NCI-H460 (cell line): ENCODE results near the gene KANK3. TPM values are rescaled to one million over a fixed set of nuclear protein-coding genes. Genes with fewer than 3 reads are reported as not detected.
"Not testable (repeated sequence)": the region's sequence is repeated elsewhere in the genome, so short reads cannot be mapped to it uniquely, and the experiment has no call there.

Source experiments
- DNase-seq: peaks from one replicate; pipeline ENCODE4 v3.0.0-alpha.2; 2016; ENCODE audit warnings: low read depth; ENCODE audit errors: extremely low read depth
- polyA plus RNA-seq: library from polyadenylated mRNA; depleted of rRNA; stranded (reverse); fragments of >200 nt; gene quantifications from 2 replicates; pipeline ENCODE4 v1.2.3, GENCODE V29; 2014; cell fraction: nucleus; rRNA removed
- total RNA-seq: library from RNA; depleted of rRNA; stranded (reverse); fragments of >200 nt; shearing (Covaris generic); gene quantifications from 2 replicates; pipeline ENCODE4 v1.2.3, GENCODE V29; 2014; rRNA removed

Gene KANK3
- total RNA-seq, result 1.6 and 1.8 TPM in 2 replicates
- 0.49 and 1.1 TPM in 2 replicates for polyA plus RNA-seq

- peak; percentile 94 for DNase-seq
These were observed at the start of gene KANK3 for GRCh38 chr19:8342684-8343482. Gene KANK3, minus strand, starts transcription at chr19:8343262. Its CDS starts 5,434 bp downstream, at chr19:8337828.

- DNase-seq, result no peak
These were observed 49.0 kb upstream of the KANK3 start for GRCh38 chr19:8392017-8392591.

GRCh38 chr19:8391198-8392016 is 48.3 kb upstream of the KANK3 start:
- no peak for DNase-seq

GRCh38 chr19:8390617-8390981 is 47.5 kb upstream of the KANK3 start:
- peak; percentile 90 for DNase-seq

- peak; percentile 98 for DNase-seq
These were observed 47.0 kb upstream of the KANK3 start, which contains the start of gene RAB11B for GRCh38 chr19:8389891-8390616. Gene RAB11B, plus strand, starts transcription at chr19:8390360. Its CDS starts 57 bp downstream, at chr19:8390417.

- no peak for DNase-seq
These were observed 45.5 kb upstream of the KANK3 start for GRCh38 chr19:8388612-8388958.

- no peak for DNase-seq
These were observed 44.9 kb upstream of the KANK3 start for GRCh38 chr19:8387688-8388611.

GRCh38 chr19:8386990-8387389 is 43.9 kb upstream of the KANK3 start:
- DNase-seq, result no peak

GRCh38 chr19:8386419-8386818 is 43.4 kb upstream of the KANK3 start:
- not testable (repeated sequence) for DNase-seq

- DNase-seq, result not testable (repeated sequence)
These were observed 42.5 kb upstream of the KANK3 start for GRCh38 chr19:8385566-8385965.

GRCh38 chr19:8385103-8385502 is 42.0 kb upstream of the KANK3 start:
- DNase-seq, result not testable (repeated sequence)

- DNase-seq, result not testable (repeated sequence)
These were observed 41.5 kb upstream of the KANK3 start for GRCh38 chr19:8384569-8384968.

GRCh38 chr19:8379156-8379891 is 36.3 kb upstream of the KANK3 start:
- not testable (repeated sequence) for DNase-seq

GRCh38 chr19:8377598-8377997 is 34.5 kb upstream of the KANK3 start:
- no peak for DNase-seq

GRCh38 chr19:8376373-8376974 is 33.4 kb upstream of the KANK3 start:
- DNase-seq, result not testable (repeated sequence)

GRCh38 chr19:8375766-8376165 is 32.7 kb upstream of the KANK3 start:
- not testable (repeated sequence) for DNase-seq

- DNase-seq, result no peak
These were observed 31.1 kb upstream of the KANK3 start for GRCh38 chr19:8373867-8374813.
